Coronary artery (tissue), 2 donors: Measurements from ENCODE around the gene GDPD4.
A peak's percentile ranks its signal among the peaks of the same experiment; 100 is the strongest.

Source experiments
- DNase-seq: peaks from one replicate; pipeline ENCODE4 v3.0.0-alpha.2; 2017; ENCODE audit warnings: low spot score
- H3K27ac ChIP-seq, 2 donors: fragments of 200-600 bp; sonication (generic); one replicate each; pipeline ENCODE4 v1.5.1; 2016 to 2019
- H3K4me3 ChIP-seq: fragments of 200-600 bp; sonication (generic); 2 replicates; pipeline ENCODE4 v1.5.1; 2016; ENCODE audit warnings: mild to moderate bottlenecking, moderate library complexity
- CTCF ChIP-seq: fragments of 200-600 bp; sonication (generic); IDR thresholded peaks from one replicate; pipeline ENCODE4 v1.5.1; 2019; ENCODE audit warnings: antibody characterized with exemption

GDPD4 gene

GRCh38 chr11:77223797-77224196, 77.7 kb downstream of the GDPD4 start:
- TF ChIP-seq CTCF = no peak
- no peak for DNase-seq
- Histone ChIP-seq H3K27ac (no peak overlapping the region), H3K4me3 (no peak overlapping the region)

GRCh38 chr11:77217156-77217555, 84.3 kb downstream of the GDPD4 start:
- no peak overlapping the region for H3K4me3 ChIP-seq
- no peak for TF ChIP-seq CTCF
- no peak overlapping the region for H3K27ac ChIP-seq
- DNase-seq = no peak

- no peak for TF ChIP-seq CTCF
- no peak for DNase-seq
- Histone ChIP-seq H3K27ac (no peak overlapping the region), H3K4me3 (no peak overlapping the region)
These were observed 86.4 kb downstream of the GDPD4 start for GRCh38 chr11:77215106-77215505.

GRCh38 chr11:77214557-77214956, 86.9 kb downstream of the GDPD4 start:
- TF ChIP-seq CTCF = no peak
- H3K4me3 ChIP-seq = no peak overlapping the region
- no peak overlapping the region for H3K27ac ChIP-seq
- DNase-seq = no peak

- no peak for TF ChIP-seq CTCF
- peak; percentile 57 for DNase-seq
- Histone ChIP-seq H3K4me3 (no peak overlapping the region), H3K27ac (no peak overlapping the region)
These were observed 87.7 kb downstream of the GDPD4 start for GRCh38 chr11:77213589-77214428.

GRCh38 chr11:77213029-77213579, 88.4 kb downstream of the GDPD4 start:
- peak; percentile 58 for DNase-seq
- Histone ChIP-seq H3K4me3 (no peak overlapping the region), H3K27ac (no peak overlapping the region)
- no peak for TF ChIP-seq CTCF
